ENCODE measurements around the gene CEP112.

DNA sequence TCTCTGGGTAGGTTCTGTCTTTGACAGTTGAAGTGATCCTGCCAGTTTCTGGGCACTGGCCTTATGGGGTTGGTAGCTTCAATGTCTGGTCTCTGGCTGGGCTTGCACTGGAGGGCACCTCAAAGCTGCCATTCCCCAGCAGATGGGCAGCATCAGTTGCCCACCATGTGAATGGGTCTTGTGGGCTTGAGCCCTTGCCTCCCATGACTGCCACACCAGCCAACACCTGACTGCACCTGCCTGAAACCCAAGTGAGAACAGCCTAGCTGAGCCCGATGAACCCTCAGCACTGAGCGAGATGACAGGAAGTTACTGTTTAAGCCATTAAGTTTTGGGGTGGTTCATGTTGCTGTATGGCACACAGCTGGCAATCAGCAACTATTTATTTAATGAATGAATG lies 561.4 kb downstream of the CEP112 start:
- TF ChIP-seq POLR2A (IDR thresholded peaks at IDR 0.05), result no peak
- TF ChIP-seq, protein P1, sequence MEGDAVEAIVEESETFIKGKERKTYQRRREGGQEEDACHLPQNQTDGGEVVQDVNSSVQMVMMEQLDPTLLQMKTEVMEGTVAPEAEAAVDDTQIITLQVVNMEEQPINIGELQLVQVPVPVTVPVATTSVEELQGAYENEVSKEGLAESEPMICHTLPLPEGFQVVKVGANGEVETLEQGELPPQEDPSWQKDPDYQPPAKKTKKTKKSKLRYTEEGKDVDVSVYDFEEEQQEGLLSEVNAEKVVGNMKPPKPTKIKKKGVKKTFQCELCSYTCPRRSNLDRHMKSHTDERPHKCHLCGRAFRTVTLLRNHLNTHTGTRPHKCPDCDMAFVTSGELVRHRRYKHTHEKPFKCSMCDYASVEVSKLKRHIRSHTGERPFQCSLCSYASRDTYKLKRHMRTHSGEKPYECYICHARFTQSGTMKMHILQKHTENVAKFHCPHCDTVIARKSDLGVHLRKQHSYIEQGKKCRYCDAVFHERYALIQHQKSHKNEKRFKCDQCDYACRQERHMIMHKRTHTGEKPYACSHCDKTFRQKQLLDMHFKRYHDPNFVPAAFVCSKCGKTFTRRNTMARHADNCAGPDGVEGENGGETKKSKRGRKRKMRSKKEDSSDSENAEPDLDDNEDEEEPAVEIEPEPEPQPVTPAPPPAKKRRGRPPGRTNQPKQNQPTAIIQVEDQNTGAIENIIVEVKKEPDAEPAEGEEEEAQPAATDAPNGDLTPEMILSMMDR (IDR thresholded peaks at IDR 0.05), result no peak
